HG02970 (cell line): Measurements from ENCODE around the gene ANKRD62.
"Not testable (repeated sequence)": the region's sequence is repeated elsewhere in the genome, so short reads cannot be mapped to it uniquely, and the experiment has no call there.

Experiments
- ATAC-seq: cut with Tn5 transposase; IDR thresholded peaks from one replicate; pipeline ENCODE4 v1.9.1; 2021; ENCODE audit warnings: mild to moderate bottlenecking, moderate library complexity, moderate number of reproducible peaks; ENCODE audit not compliant: unreplicated experiment, low FRiP score

The ANKRD62 gene

GRCh38 chr18:12065397-12065796 lies 28.2 kb upstream of the ANKRD62 start:
- no peak for ATAC-seq

DNA sequence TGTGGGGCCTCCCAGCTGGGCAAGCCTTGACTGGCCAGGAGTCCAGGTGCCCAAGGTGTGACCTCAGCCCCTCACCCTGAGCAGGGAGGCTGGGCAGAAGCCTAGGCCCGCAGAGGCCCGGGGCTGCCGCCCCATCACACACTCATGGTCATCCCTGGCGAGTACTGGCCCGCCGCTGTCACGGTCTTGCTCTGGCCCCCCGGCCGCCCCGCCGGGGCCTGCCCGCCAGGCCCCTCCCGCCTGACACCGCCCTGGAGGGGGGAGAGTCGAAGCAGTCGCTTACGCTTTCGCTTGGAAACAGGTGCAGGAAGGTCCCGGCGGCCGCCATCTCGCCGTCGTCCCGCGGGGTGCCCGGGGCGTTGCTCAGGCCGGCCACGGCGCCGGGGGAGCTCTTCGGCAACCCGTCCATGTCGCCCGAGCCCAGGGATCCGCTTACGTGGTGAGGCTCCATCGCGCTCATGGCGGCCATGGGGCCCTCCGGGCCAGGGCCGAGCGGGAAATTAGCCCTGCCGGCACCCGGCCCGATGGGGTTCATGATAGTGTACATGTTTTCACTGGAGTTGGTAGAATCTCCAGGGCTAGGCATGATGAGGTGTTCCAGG lies 26.6 kb upstream of the ANKRD62 start:
- no peak for ATAC-seq

GRCh38 chr18:12067671-12068070 lies 26.0 kb upstream of the ANKRD62 start:
- ATAC-seq, result no peak

GRCh38 chr18:12068316-12068949 lies 25.2 kb upstream of the ANKRD62 start:
- not testable (repeated sequence) for ATAC-seq

GRCh38 chr18:12068950-12069320 lies 24.7 kb upstream of the ANKRD62 start:
- no peak for ATAC-seq

DNA sequence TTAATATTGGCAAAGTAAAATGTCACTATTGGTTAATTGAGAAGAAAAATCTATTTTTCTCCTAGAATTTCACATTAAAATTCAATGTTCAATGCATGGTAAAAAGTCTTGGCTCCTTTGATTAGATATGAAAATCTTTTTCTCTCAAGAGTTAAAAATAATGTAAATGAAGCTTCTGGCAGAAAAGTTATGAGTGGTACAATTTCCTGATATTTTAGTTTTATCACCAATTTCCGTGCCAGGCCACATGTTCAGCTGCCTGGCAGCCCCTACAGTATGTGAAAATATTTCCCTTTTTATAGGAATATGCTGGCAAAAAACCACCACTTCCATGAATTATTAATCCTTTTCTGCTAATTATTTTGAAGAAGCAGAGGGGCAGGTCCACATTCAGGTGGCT lies 22.6 kb upstream of the ANKRD62 start:
- ATAC-seq, result not testable (repeated sequence)

DNA sequence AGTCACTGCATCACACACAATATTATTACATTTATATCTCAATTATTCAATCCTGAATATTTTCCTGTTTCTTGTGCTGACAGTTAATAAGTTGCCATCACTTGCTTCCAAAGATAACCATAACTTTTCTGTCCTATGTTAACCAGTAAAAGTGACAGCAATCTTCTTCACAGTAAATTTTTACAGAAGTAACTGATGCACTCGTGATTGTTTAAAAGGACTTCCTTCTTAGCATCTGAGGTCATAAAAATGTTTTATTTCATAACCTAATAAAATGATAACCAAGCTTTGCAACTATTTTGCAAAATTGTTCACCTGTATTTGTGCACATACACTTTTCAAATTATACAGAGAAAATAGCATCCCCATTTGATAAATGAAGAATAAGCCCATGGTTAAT lies 20.6 kb upstream of the ANKRD62 start:
- no peak for ATAC-seq

DNA sequence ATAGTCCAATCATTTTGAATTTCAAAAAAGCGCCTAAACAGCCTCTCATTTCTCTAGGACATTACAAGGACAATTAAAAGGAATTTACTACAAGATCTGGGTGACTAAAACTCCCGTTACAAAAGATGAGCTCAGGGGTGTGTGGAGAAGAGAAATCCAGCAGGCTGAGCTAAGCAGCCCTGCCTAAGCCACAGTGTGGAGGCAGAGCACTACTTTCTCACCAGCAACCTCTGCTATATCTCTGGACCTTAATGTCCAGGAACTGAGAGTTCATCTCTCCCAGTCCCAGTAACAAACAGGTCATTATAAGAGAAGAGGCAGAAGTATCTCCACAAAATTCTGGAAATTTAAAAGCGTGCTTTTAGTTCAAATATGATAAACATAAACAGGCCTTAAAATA lies 18.9 kb upstream of the ANKRD62 start:
- ATAC-seq, result no peak

GRCh38 chr18:12076424-12077140 lies 17.1 kb upstream of the ANKRD62 start:
- ATAC-seq, result no peak

GRCh38 chr18:12077994-12078393 lies 15.6 kb upstream of the ANKRD62 start:
- ATAC-seq, result not testable (repeated sequence)

DNA sequence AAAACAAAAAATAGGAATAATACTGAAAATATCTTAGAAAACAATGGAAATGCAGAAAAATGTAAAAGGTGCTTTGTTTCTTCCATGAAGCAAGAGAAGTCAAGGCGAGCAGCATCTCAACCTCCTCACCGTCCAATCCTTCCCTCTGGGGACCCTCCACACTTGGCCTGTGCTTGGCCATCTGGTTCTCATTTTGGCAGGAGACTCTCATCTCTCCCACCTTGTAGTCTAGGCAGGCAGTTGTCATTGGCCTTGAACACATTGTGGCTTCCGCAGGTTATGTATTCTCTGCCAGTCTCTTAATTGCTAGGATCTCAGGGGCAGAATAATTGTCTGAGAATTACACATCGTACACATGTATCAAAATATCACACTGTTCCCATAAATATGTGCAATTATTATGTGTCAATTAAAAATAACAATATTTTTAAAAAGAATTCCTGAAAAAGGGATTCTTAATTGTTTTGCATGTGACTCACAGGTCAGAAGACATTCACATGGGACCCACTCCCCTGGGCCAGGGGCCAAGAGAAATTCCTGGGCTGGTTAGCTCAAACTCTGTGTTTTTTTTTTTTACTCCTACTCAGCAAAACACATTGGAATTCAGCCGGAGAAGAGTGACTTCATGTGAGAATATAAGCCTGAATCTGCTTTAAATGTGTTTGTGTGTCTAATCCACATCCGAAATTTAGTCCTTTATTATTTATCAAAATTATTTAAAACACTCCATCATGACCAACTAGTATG lies 14.0 kb upstream of the ANKRD62 start:
- no peak for ATAC-seq

GRCh38 chr18:12085136-12085535 lies 8.5 kb upstream of the ANKRD62 start:
- no peak for ATAC-seq

DNA sequence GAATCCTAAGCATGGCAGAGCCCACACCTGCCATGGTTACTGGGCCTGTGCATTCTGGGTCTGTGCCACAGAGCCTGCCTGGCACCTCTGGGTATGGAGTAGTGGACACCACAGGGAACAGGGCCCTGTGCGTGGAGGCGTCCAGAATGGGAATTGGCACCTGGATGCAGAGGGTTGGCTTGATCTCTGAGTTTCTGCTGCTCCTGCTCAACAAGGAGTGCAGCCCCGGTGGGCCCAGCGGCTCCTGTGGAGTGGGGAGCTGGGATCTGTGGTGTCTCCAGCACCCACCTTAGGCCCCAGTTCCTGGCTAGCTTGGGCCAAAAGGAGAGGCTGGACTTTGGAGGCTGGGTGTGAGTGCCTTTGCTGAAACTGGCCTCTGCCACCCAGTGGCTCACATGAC lies 7.9 kb upstream of the ANKRD62 start:
- ATAC-seq, result no peak

- no peak for ATAC-seq
These were observed 7.4 kb upstream of the ANKRD62 start for GRCh38 chr18:12086249-12086648.

DNA sequence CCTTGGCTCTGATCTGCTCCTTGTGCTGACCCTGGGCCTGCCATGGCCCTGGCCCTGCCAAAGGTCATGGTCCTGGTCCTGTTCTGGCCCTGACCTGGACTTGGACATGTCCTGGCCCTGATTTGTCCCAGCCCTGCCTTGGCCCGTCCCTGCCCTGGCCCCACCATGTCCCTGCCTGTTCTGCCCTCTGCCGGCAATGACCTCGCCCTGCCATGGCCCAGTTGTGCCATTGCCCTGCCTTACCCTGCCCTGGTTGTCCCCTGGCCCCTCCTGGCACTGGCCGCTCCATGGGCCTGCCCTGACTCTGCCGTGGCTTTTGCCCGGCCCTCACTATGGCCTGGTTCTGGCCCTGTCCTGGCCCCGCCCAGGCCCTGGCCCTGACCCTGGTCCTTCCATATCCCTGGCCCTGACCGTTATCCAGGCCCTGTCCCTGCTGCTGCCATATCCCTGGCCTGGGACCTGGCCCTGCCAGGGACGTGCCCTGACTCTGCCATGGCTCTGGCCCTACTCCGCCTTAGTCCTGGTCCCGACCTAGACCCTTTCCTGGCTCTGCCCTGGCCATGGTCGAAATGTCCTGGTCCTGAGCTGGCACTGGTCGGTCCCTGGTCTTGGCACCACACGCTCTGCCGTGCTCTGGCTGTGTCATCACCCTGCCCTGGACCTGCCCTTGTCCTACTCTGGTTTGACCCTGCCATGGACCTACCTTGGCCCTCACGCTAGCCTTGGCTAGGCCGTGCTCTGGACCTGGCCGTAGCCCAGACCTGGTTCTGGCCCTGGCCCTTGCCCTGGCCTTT lies 6.8 kb upstream of the ANKRD62 start:
- ATAC-seq, result no peak

- no peak for ATAC-seq
These were observed 6.1 kb upstream of the ANKRD62 start for GRCh38 chr18:12087471-12088025.

DNA sequence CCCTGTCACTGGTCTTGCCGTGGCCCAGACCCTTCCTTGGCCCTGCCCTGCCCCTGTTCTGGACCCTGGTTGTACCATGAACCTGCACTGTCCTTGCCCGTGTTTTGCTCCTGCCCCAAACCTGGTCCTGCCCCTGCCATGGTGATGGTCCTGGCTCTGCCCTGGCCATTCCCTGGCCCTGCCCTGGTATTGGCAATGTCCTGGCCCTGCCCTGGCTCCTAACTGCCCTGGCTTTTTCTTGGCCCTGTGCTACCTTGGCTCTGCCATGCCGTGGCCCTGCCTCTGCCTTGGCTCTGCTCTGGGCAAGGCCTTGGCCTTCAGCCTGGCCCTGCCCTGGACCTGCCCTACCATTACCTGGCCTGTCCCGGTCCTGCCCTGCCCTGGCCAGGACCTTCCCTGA lies 5.5 kb upstream of the ANKRD62 start:
- no peak for ATAC-seq

DNA sequence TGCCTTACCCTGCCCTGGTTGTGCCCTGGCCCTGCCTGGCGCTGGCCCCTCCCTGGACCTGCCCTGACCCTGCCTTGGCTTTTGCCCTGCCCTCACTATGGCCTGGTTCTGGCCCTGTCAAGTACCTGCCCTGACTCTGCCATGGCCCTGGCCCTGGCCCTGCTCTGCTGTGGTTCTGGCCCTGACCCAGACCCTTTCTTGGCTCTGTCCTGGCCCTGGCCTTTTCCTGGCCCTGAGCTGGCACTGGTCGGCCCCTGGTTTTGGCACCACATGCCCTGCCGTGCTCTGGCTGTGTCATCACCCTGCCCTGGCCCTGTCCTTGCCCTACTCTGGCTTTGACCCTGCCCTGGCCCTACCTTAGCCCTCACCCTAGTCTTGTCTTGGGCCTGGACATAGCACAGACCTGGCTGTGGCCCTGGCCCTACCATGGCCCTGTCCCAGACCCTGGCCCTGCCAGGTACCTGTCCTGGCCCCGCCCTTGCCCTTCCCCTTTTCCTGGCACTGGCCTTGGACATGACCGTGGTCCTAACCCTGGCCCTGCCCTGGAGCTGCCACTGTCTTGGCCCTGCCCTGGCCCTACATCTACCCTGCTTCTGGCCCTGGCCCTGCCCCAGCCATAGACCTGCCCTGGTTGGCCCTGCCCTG lies 4.8 kb upstream of the ANKRD62 start:
- ATAC-seq, result no peak

DNA sequence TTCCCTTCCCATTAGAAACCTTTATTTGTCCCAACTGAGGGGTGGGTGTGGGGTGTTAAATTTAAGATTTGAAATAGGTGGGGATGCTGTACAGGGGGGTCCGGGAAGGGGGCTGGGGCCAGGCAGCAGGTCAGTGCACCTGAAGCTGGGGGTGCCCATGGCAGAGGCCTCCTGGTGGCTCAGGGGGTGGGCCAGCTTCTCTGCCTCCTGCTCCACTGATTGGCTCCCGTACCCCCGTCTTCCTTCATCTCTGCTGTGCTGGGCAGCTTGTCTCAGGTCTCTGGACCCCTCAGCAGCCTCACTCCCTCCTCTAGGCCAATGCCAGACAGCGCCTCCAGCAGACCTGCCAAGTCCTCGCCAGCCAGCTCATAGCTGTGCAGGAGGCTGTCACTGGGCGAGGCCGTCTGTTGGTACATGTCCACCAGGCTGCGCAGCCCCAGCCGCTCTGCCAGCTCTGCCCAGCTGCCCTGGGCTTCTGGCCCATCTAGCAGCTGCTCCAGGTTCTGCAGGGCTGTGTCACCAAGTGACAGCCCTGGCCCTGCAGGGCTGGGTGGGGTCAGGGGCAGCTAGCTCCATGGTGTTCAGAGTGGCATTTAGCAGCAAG lies 2.0 kb upstream of the ANKRD62 start:
- ATAC-seq, result no peak
